GM18508 (cell line): ENCODE data around the gene MEGF9.

Source experiments
- ATAC-seq: cut with Tn5 transposase; IDR thresholded peaks from one replicate; pipeline ENCODE4 v1.9.1; 2021; ENCODE audit warnings: moderate number of reproducible peaks; ENCODE audit not compliant: insufficient read depth, unreplicated experiment

MEGF9 gene

GRCh38 chr9:120710110-120710981 lies 3.9 kb downstream of the MEGF9 start:
- ATAC-seq, result no peak

GRCh38 chr9:120708526-120709224 lies 5.6 kb downstream of the MEGF9 start:
- ATAC-seq, result no peak

- ATAC-seq, result no peak
Measured at GRCh38 chr9:120707170-120707569, 7.1 kb downstream of the MEGF9 start.

DNA sequence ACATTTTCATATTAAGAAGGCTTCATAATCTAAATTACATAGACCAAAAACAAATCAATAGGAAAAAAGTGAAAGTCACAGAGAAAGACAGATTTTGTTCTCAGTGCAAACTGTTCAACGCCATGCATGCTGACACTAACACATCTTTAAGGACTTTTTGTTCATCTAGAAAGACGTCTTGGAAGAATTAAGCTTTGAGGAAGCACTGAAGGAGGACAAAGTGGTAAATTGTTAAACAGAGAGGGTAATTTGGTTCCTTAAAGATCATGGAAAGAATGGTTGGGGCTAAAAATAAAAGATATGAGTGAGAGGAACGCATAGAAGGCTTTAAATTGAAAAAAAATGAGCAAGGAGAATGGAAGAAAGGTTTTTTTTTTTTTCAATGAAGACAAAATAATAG lies 9.1 kb downstream of the MEGF9 start:
- ATAC-seq, result no peak

DNA sequence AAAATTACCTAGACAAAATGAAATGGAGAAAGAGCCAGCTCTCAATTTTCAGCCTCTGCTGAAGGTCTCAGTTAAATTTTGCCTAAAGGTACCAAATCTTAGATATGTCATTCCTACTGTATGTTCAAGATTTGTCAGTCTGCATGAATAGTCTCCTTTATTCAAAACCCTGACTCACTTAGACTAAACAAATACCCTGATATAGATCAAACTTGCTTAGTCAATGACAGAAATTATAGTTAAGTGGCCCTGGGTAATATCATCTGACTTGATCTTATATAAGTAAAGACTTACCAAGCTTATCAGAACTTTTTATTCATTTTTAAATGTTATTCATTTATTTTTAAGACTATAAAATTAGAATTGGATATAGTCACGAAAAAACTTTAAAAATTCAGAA lies 12.2 kb downstream of the MEGF9 start:
- ATAC-seq, result no peak

DNA sequence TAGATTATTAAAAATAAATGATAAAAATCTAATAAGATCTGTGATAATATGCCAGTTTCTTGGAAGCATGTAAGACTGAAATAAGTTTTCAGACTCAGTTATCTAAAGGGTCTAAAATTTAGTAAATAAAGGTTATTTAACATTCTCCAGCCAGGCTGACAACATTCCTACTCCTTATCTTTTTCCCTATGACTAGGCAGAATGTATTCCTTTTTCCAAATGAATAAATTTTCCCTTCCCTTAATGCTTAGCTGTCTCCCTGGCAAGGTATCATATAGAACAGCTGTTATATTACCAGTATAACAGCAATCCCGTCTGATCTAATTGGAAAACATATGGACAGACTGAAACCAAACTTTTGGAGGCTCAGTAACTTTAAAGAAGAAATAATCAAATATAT lies 13.0 kb downstream of the MEGF9 start:
- no peak for ATAC-seq

DNA sequence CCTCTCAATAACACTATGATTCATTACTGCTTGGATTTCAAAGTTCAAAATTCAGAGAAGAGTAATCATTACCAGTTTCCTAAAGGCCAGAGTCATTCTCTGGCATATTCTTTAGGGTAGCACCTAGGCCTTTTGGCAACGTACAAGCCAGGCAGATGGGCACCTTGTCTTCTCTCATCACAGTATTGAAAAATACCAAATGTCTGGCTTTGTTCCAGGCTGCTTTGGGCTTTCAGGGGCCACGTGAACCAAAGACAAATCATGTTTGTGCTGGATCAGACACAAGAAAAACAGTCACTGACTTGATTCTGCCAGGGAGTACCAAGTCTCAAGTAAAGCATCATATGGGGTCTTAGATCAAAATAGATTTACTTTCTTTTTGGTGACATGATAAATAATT lies 15.5 kb downstream of the MEGF9 start:
- ATAC-seq, result no peak

GRCh38 chr9:120697448-120697847 lies 16.8 kb downstream of the MEGF9 start:
- no peak for ATAC-seq

GRCh38 chr9:120696551-120697230 lies 17.6 kb downstream of the MEGF9 start:
- no peak for ATAC-seq

GRCh38 chr9:120694559-120694958 lies 19.7 kb downstream of the MEGF9 start:
- ATAC-seq, result no peak

- ATAC-seq, result peak; percentile 66
Measured at GRCh38 chr9:120693700-120694008, 20.6 kb downstream of the MEGF9 start.

DNA sequence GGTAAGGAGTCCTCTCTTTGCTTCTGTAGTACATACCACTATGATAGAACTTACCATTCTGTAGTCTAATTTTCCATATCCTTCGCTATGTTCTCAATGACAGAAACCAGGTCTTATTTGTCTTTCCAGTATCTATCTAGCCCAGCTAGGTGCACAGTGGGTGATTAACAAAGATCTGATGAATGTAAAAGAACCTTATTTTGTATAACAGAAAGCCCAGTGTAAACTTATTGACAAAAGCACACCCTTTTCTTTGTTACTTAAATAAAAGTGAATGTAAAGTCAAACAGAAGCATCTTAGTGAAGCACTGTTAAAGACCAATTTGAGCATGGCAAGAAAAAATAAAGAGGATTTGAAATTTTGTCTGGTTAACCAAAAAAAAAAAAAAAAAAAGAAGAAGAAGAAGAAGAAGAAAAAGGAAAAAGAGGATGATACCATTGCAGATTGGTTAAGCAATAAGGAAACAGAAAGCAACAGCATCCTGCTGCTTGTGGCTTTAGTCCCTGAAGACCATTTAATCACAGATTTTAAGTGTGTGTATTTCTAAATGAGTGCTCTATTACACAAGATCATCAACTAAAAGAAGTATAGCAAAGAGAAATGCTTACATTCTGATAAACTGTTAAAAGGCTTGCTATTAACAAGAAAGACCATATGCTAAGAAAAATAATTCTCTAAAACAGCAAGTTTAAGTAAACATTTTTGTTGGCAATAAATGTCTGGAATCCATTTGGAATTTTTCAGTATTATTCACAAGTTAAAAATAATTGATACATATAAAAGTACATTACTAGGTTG lies 21.2 kb downstream of the MEGF9 start:
- no peak for ATAC-seq

DNA sequence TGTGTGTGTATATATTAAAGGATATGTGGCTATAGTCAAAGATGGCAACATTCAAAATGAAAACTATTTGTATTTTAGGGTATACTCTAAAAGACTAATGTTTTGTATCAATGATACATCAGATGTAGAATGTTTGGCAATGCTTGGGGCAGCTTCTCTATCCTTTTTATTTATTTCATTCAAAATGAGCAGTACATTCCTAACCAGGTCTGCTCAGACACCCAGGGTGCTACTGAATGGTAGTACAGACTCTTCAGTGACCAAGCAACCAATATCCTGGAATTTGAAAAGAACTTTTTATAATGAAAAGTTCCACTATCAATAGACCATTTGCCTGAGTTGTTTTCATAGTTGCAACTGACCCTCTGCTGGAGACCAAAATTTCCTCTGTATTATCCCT lies 23.9 kb downstream of the MEGF9 start:
- ATAC-seq, result no peak

DNA sequence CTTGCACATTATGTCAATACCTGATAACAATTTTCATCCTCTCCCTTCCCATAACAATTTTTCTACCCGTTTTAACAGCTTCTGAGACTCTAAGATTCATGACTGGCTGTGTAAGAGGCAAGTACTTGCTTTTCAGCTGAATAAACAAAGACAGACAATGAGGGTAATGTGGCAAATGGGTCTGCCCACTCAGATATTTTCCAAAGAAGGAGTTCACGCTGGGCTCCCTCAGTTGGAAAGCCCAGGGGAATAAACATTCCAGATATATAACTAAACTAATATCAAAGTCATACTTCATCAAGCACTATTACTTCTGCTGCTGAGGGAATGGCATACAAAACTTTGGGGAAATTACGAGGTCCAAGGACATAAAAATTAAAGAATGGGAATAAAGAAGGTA lies 24.4 kb downstream of the MEGF9 start:
- ATAC-seq, result no peak

GRCh38 chr9:120688758-120689157 lies 25.5 kb downstream of the MEGF9 start:
- no peak for ATAC-seq

GRCh38 chr9:120683150-120683549 lies 31.1 kb downstream of the MEGF9 start:
- no peak for ATAC-seq

DNA sequence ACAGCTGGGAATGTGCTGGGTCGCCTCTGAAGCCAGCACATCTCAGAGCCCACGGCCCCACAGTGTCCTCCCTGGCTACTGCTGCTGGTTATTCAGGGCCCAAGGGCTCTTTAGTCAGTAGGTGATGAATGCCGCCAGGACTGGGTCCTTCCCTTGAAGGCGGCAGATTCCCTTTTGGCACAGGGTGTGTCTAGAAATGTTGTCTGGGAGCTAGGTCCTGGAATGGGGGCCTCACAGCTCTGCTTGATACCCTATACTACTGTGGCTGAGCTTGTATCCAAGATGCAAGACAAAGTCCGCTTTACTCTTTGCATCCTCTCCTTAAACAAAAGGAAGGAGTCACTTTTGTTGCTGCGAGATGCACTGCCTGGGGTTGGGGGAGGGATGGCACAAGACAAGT lies 33.1 kb downstream of the MEGF9 start:
- ATAC-seq, result no peak

- no peak for ATAC-seq
Measured at GRCh38 chr9:120680579-120680978, 33.7 kb downstream of the MEGF9 start.

DNA sequence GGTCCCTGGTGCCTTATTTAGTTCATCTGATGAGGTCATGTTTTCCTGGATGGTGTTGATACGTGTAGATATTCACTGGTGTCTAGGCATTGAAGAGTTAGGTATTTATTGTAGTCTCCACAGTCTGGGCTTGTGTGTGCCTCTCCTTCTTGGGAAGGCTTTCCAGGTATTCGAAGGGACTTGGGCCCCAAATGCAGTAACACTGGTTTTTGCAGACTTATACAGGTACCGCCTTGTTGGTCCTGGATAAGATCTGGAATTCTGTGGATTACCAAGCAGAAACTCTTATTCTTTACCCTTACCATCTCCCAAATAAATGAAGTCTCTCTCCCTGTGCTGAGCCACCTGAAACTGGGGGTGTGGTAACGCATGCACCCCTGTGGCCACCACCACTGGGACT lies 34.1 kb downstream of the MEGF9 start:
- ATAC-seq, result no peak

GRCh38 chr9:120677965-120678364 lies 36.3 kb downstream of the MEGF9 start:
- no peak for ATAC-seq
